ENCODE results near the gene ANO1. TPM values are rescaled to one million over a fixed set of nuclear protein-coding genes. Genes with fewer than 3 reads are reported as not detected.

ANO1 gene
- total RNA-seq, 1 experiment from 2014 or later, result 41.7 TPM

GRCh38 chr11:70153133-70153727 lies 75.1 kb downstream of the ANO1 start:
- BruUV-seq (replicated peaks), result no TSS peak
- ChIA-PET CTCF (no interaction called here), RAD21 (ENCODE audit: low non-redundant PET in 1 of 2, low total read pairs in 2 of 2, uncharacterized antibody in 2 of 2, unreplicated experiment in 2 of 2) (no interaction called here), POLR2A (interaction anchor here (1.0 kb wide), 1 partner anchor 10 kb away, joined by 3 read pairs; no protein-coding TSS in a partner anchor)
- peaks cover 3 to 6% of the 10 kb centered on the region in 2 experiments for H3K4me1 ChIP-seq (ENCODE audit: control insufficient read depth in 1 of 2, insufficient read depth in 2 of 2, low read length in 2 of 2)
- H3K27ac ChIP-seq (ENCODE audit: low read depth, low read length), result no peak overlapping the region
- DNase-seq (ENCODE audit: low read depth, low spot score) (no peak), ATAC-seq (no peak)
- H3K4me3 ChIP-seq (replicated peaks in 1 of 2; ENCODE audit: low read depth in 1 of 2, low read length in 2 of 2), result no peak overlapping the region
- H4K20me1 ChIP-seq (ENCODE audit: insufficient read depth), result no peaks in the 10 kb centered on the region
- no peaks in the 10 kb centered on the region for H3K27me3 ChIP-seq (ENCODE audit: insufficient read depth, low read length)
- H3K79me2 ChIP-seq (ENCODE audit: insufficient read depth, low read length), result no peaks in the 10 kb centered on the region
- H2AFZ ChIP-seq (ENCODE audit: low read depth, low read length, poor library complexity, severe bottlenecking), result no peak overlapping the region
- H3K9me3 ChIP-seq (ENCODE audit: control insufficient read depth in 1 of 2, insufficient read depth in 1 of 2, low read depth in 1 of 2, low read length in 2 of 2), result no peaks in the 10 kb centered on the region
- TF ChIP-seq EGR1 (IDR thresholded peaks at IDR 0.05; ENCODE audit: low read depth), result no peak
- TF ChIP-seq CBX3 (IDR thresholded peaks at IDR 0.05; ENCODE audit: low read depth), result no peak
- no peak for TF ChIP-seq ELF1 (IDR thresholded peaks at IDR 0.05; ENCODE audit: borderline replicate concordance, low read depth)
- no peak for TF ChIP-seq POLR2A (IDR thresholded peaks at IDR 0.05; ENCODE audit: borderline replicate concordance, extremely low read depth, insufficient read depth, insufficient read length)
- TF ChIP-seq REST (IDR thresholded peaks at IDR 0.05; ENCODE audit: low read depth), result no peak
- no peak for TF ChIP-seq JUND (IDR thresholded peaks at IDR 0.05)
- no peak for TF ChIP-seq EZH2phosphoT487 (IDR thresholded peaks at IDR 0.05; ENCODE audit: borderline replicate concordance)
- intact Hi-C loops (cut with micrococcal nuclease), result no loop called here
- H3K9me2 ChIP-seq (ENCODE audit: insufficient read depth), result no peaks in the 10 kb centered on the region
- peaks cover 0 to 6% of the 10 kb centered on the region in 2 experiments; a peak in 2 of 4 replicates for H3K36me3 ChIP-seq (ENCODE audit: control insufficient read depth in 1 of 2, insufficient read depth in 2 of 2, low read length in 2 of 2)
- no peak overlapping the region for H3K4me2 ChIP-seq (ENCODE audit: low read length)
- no peak overlapping the region for H3K9ac ChIP-seq (ENCODE audit: low read length)

Measured in HCT116 (cell line).